Breast epithelium (tissue), 3 donors: ENCODE results near the gene PLAGL1.

ENCODE experiments used
- CTCF ChIP-seq, 3 donors: fragments of 450-650 bp; IDR thresholded peaks; one replicate each; pipeline ENCODE4 v1.5.1; 2016 to 2017; ENCODE audit warnings: antibody characterized with exemption in 3 of 3, mild to moderate bottlenecking in 3 of 3, moderate library complexity in 3 of 3
- POLR2A ChIP-seq: fragments of 450-650 bp; IDR thresholded peaks from one replicate; pipeline ENCODE4 v1.6.1; 2016; ENCODE audit warnings: antibody characterized with exemption, mild to moderate bottlenecking, moderate library complexity
- POLR2AphosphoS5 ChIP-seq, 3 donors: sonication (generic); formaldehyde crosslinking; IDR thresholded peaks; one replicate each; pipeline ENCODE4 v1.6.1; 2017; ENCODE audit warnings: antibody characterized with exemption in 3 of 3

DNA sequence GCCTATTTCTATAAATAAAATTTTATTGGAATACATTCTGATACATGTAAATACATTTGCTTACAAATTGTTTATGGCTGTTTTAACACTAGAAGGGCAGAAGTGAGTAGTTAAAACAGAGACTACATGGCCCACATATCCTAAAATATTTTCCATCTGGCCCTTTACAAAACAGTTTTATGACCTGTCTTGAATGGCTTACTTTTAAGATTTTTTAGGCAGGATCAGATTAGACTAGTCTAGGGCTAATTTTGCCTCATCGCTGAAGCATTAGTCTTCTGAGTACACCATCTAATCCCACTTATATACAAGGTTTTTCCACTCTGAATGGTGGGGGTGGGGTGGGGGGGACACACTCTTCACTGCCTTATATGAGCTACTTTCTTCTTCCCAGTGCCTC, 27.1 kb downstream of the PLAGL1 start:
- TF ChIP-seq CTCF (IDR thresholded peaks at IDR 0.05), result no peak
- no peak for TF ChIP-seq POLR2A
- no peak for TF ChIP-seq POLR2AphosphoS5 (IDR thresholded peaks at IDR 0.05)
